Liver (tissue), 9 donors: ENCODE measurements around the gene MAP3K10. TPM values are rescaled to one million over a fixed set of nuclear protein-coding genes. Genes with fewer than 3 reads are reported as not detected.
A peak's percentile ranks its signal among the peaks of the same experiment; 100 is the strongest.

ENCODE experiments used
- DNase-seq: peaks from one replicate; pipeline ENCODE4 v3.0.0-alpha.2; 2017; ENCODE audit warnings: low spot score
- H3K27ac ChIP-seq, 2 donors: one replicate each; pipeline ENCODE4 v1.7.0; 2013; ENCODE audit warnings: inconsistent platforms in 2 of 2, low read length in 2 of 2, control low read depth in 1 of 2, low read depth in 1 of 2, mild to moderate bottlenecking in 1 of 2
- H3K27me3 ChIP-seq, 4 donors: one replicate each; pipeline versions ENCODE4 v1.6.1 to v1.7.0; 2013; ENCODE audit warnings: low read length in 3 of 4, inconsistent platforms in 1 of 4, mild to moderate bottlenecking in 1 of 4, moderate library complexity in 1 of 4; ENCODE audit not compliant: control insufficient read depth in 4 of 4, insufficient read depth in 4 of 4
- H3K36me3 ChIP-seq, 4 donors: one replicate each; pipeline versions ENCODE4 v1.6.1 to v1.7.0; 2013; ENCODE audit warnings: low read length in 3 of 4, mild to moderate bottlenecking in 3 of 4, low read depth in 1 of 4, moderate library complexity in 1 of 4; ENCODE audit not compliant: control insufficient read depth in 4 of 4, insufficient read depth in 3 of 4
- H3K4me1 ChIP-seq, 4 donors: one replicate each; pipeline versions ENCODE4 v1.6.1 to v1.7.0; 2013; ENCODE audit warnings: low read length in 3 of 4, mild to moderate bottlenecking in 3 of 4, moderate library complexity in 1 of 4; ENCODE audit not compliant: control insufficient read depth in 4 of 4, insufficient read depth in 4 of 4
- H3K4me3 ChIP-seq, 3 donors: one replicate each; pipeline versions ENCODE4 v1.6.1 to v1.7.0; 2013; ENCODE audit warnings: low read length in 3 of 3, control low read depth in 1 of 3, low read depth in 1 of 3, mild to moderate bottlenecking in 1 of 3
- H3K9ac ChIP-seq, 2 donors: one replicate each; pipeline ENCODE4 v1.7.0; 2013; ENCODE audit warnings: low read length in 2 of 2, mild to moderate bottlenecking in 2 of 2, moderate library complexity in 2 of 2, control low read depth in 1 of 2, low read depth in 1 of 2
- H3K9me3 ChIP-seq, 4 donors: one replicate each; pipeline versions ENCODE4 v1.6.1 to v1.7.0; 2013; ENCODE audit warnings: low read length in 3 of 4; ENCODE audit not compliant: control insufficient read depth in 4 of 4
- ATF3 ChIP-seq: IDR thresholded peaks from 2 replicates; pipeline ENCODE4 v1.6.1; 2016; ENCODE audit warnings: antibody characterized with exemption
- EGR1 ChIP-seq, 2 donors: IDR thresholded peaks; 2 replicates each; pipeline ENCODE4 v1.6.1; 2016 to 2018; ENCODE audit warnings: antibody characterized with exemption in 2 of 2, low read depth in 2 of 2
- FOXA1 ChIP-seq: IDR thresholded peaks from 2 replicates; pipeline ENCODE4 v1.6.1; 2016; ENCODE audit warnings: antibody characterized with exemption
- GABPA ChIP-seq, 2 donors: IDR thresholded peaks in 1 of 2; conservative IDR thresholded peaks in 1 of 2; 2 replicates each; pipeline ENCODE4 v1.6.1; 2016; ENCODE audit warnings: antibody characterized with exemption in 2 of 2, mild to moderate bottlenecking in 1 of 2, moderate library complexity in 1 of 2
- HNF4A ChIP-seq, 2 donors: conservative IDR thresholded peaks; 2 replicates each; pipeline ENCODE4 v1.6.1; 2016; ENCODE audit warnings: antibody characterized with exemption in 2 of 2, mild to moderate bottlenecking in 2 of 2
- REST ChIP-seq: IDR thresholded peaks from 2 replicates; pipeline ENCODE4 v1.6.1; 2016; ENCODE audit warnings: antibody characterized with exemption, mild to moderate bottlenecking
- RXRA ChIP-seq, 2 donors: IDR thresholded peaks; 2 replicates each; pipeline ENCODE4 v1.6.1; 2017 to 2018; ENCODE audit warnings: antibody characterized with exemption in 2 of 2, mild to moderate bottlenecking in 1 of 2
- SP1 ChIP-seq: IDR thresholded peaks from 2 replicates; pipeline ENCODE4 v1.6.1; 2018; ENCODE audit warnings: antibody characterized with exemption, mild to moderate bottlenecking
- TAF1 ChIP-seq: conservative IDR thresholded peaks from 2 replicates; pipeline ENCODE4 v1.6.1; 2016; ENCODE audit warnings: antibody characterized with exemption, mild to moderate bottlenecking
- YY1 ChIP-seq: IDR thresholded peaks from 2 replicates; pipeline ENCODE4 v1.6.1; 2016; ENCODE audit warnings: antibody characterized with exemption, mild to moderate bottlenecking
- WGBS: extraction: QIAGEN DNeasy Blood & Tissue Kit; methylation state at CpG from one replicate; pipeline ENCODE4 v1.1.7; 2013; 5-methylcytosine and 5-hydroxymethylcytosine counted together
- polyA plus RNA-seq, 2 donors: library from polyadenylated mRNA; stranded (reverse) in 1 of 2; unstranded in 1 of 2; fragments of 200-250 nt in 1 of 2; fragments of >200 nt in 1 of 2; fragmentation: Nextera tagmentation in 1 of 2; extraction: Ambion mirVana in 1 of 2; gene quantifications; one replicate each; pipeline versions ENCODE4 v1.2.1 to v1.2.3, GENCODE V29; 2013 to 2015
- total RNA-seq, 2 donors: library from RNA; depleted of rRNA; stranded (reverse); fragments of >200 nt; gene quantifications; one replicate each; pipeline ENCODE4 v1.2.3, GENCODE V29; 2014
- donor health status: healthy.
- donor health status: healthy.
- donor health status: healthy.
- donor health status: healthy.
- donor health status: healthy.

Gene MAP3K10
- total and polyA plus RNA-seq, 4 donors, result 0.65 to 3.9 (median 2.1) TPM

DNA sequence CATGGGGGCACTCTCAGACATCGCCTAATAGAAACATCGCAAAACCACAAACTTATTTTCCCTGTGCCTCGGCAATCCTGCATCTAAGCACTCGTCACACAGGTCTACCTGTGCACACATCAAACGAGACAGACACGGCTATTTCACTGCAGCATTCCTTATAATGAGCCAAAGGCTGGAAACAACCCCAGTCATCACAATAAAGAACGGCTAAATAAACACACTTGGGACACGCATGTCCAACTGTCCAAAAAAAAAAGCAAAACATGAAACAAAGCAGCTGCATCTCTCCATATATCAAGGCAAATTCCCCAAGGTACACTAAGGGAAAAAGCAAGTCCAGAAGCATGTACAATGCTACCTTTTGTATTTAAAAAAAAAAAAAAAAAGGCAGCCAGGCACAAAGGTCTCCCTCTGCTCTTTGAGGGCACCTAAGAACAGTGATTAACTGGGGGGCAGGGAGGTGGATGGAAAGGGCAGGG, 62.4 kb downstream of the MAP3K10 start:
- WGBS, result 50% methylated on average over 8 of the region's 8 CpGs
- no peak for DNase-seq
- TF ChIP-seq REST (no peak), RXRA (IDR thresholded peaks at IDR 0.05) (no peak), GABPA (IDR thresholded peaks at IDR 0.05 in 1 of 2, conservative IDR thresholded peaks at IDR 0.05 in 1 of 2) (no peak), ATF3 (no peak)
- peaks cover 0 to 28% (median 19%) of the 10 kb centered on the region in 4 donors for H3K36me3 ChIP-seq
- no peak overlapping the region for H3K4me3 ChIP-seq
- peaks cover 8 to 72% (median 47%) of the 10 kb centered on the region in 4 donors for H3K4me1 ChIP-seq
- no peaks in the 10 kb centered on the region for H3K9me3 ChIP-seq
- no peak overlapping the region for H3K9ac ChIP-seq
- H3K27me3 ChIP-seq, result no peaks in the 10 kb centered on the region
- no peak overlapping the region for H3K27ac ChIP-seq

DNA sequence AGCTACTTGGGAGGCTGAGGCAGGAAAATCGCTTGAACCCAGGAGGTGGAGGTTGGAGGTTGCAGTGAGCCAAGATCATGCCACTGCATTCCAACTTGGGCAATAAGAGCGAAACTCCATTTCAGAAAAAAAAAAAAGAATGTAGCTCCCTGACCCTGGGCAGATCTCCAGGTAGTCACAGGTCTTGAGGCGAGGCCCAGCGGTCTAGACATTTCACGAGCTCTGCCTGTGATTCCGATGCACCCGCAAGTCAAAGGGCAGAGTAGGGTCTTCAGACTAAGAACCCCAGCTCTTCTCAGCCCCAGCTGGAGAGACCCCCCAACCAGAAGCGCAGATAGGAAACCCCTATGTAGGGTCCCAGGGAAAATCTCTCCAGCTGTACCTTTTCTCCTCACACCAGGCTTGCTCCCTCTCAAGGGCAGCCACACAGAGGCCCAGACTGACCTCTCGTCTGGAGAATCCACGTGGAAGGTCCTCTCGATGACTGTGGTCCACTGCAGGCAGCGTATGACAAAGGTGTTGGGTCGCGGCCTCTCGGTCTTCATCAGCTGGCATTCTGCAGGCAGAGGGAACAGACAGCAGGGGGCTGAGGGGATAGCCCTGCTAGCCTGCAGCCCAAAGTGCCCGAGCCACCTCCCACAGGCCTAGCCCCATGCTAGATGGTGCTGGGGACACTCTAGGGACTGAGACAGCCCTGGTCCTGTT, 63.6 kb downstream of the MAP3K10 start:
- no peak overlapping the region for H3K9ac ChIP-seq
- H3K4me3 ChIP-seq, result no peak overlapping the region
- no peaks in the 10 kb centered on the region for H3K9me3 ChIP-seq
- TF ChIP-seq TAF1, result no peak
- no peak for TF ChIP-seq REST
- TF ChIP-seq FOXA1, result no peak
- TF ChIP-seq EGR1 (IDR thresholded peaks at IDR 0.05; ENCODE audit: low read depth in 2 of 2), result no peak
- TF ChIP-seq RXRA (IDR thresholded peaks at IDR 0.05), result peak in 1 of 2 donors; percentile 34
- peak in 1 of 2 donors; percentile 30 for TF ChIP-seq HNF4A (conservative IDR thresholded peaks at IDR 0.05)
- no peak for TF ChIP-seq YY1
- TF ChIP-seq SP1, result no peak
- H3K4me1 ChIP-seq, result peaks cover 8 to 63% (median 41%) of the 10 kb centered on the region in 4 donors
- no peak overlapping the region for H3K27ac ChIP-seq
- no peaks in the 10 kb centered on the region for H3K27me3 ChIP-seq
- DNase-seq, result no peak
- H3K36me3 ChIP-seq, result peaks cover 0 to 28% (median 19%) of the 10 kb centered on the region in 4 donors
- 80% methylated on average over 16 of the region's 16 CpGs for WGBS
